ENCODE results near the gene IFI30. TPM values are rescaled to one million over a fixed set of nuclear protein-coding genes. Genes with fewer than 3 reads are reported as not detected.

IFI30 gene
- total and polyA plus RNA-seq, 2 donors (not counting 3 experiments of a cell fraction or from before 2014, with no cell fraction given), result 1.1 to 1.6 TPM

DNA sequence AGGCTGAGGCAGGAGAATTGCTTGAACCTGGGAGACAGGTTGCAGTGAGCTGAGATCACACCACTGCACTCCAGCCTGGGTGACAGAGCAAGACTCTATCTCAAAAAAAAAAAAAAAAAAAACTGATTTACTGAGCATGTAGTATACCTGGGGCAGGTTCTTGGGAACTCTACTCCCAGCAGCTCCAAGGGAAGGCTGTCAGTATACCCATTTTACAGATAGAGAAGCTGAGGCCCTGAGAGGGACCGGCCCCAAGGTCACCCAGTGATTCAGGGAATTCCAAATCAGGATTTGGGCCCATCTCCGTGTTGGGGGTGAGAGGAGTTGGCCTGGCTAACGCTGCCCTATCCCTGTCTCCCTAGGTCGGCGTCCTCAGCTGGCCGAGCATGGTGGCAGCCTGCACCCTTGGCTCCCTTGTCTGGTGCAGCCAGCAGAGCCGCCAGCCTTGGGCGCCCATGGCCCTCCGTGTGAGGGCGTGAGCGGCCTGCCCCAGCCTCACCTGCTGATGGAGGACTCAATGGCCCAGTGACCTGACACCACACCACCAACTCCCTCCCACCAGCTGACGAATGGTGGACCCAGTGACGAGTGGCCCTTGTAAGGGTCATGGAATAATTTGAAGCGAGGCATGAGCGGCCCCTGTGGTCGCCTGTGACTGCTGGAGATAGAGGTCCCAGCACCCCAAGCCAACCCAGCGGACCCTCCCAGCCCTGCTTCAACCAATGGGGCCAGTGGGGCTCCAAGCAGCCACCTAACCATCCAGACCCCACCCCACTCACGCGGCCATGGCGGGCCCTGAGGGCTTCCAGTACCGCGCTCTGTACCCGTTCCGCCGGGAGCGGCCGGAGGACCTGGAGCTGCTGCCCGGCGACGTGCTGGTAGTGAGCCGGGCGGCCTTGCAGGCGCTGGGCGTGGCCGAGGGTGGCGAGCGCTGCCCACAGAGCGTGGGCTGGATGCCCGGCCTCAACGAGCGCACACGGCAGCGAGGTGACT, 18.2 kb upstream of the IFI30 start:
- intact Hi-C loops (cut with micrococcal nuclease), result no loop called here
- no peaks in the 10 kb centered on the region for H3K9me3 ChIP-seq (replicated peaks; ENCODE audit: control insufficient read depth, insufficient read depth, low read length)

More for the DNA sequence above, 18.2 kb upstream of the IFI30 start:
- ChIA-PET POLR2A (interaction anchor here (0.7 kb wide), 1 partner anchor 126 kb away, joined by 5 read pairs; the partner anchor contains the start of gene JUND), CTCF (interaction anchor here (0.8 to 1.7 kb wide), 2 partner anchors 12 to 42 kb away, joined by 4 to 6 read pairs; no protein-coding TSS in a partner anchor)
- no peak overlapping the region for H2AFZ ChIP-seq (ENCODE audit: low read depth, low read length)
- H3K4me3 ChIP-seq (replicated peaks in 1 of 3; ENCODE audit: insufficient read depth in 1 of 3, low read depth in 1 of 3, low read length in 3 of 3), result no peak overlapping the region
- no peak for DNase-seq (ENCODE audit: low read depth, low spot score)
- H3K27me3 ChIP-seq (ENCODE audit: control insufficient read depth in 2 of 2, insufficient read depth in 2 of 2, low read length in 2 of 2), result no peaks in the 10 kb centered on the region
- dilution Hi-C loops (cut with MboI; ENCODE audit: extremely low pct_ligation_motif_present, low sequenced_read_pairs), result no loop called here
- no peak overlapping the region for H3K4me2 ChIP-seq (ENCODE audit: insufficient read depth, low read length)
- no TSS peak for BruUV-seq (replicated peaks)
- no peaks in the 10 kb centered on the region for H3K9me1 ChIP-seq (replicated peaks; ENCODE audit: control insufficient read depth, extremely low read depth, insufficient read depth, low read length)
- TF ChIP-seq FOS (IDR thresholded peaks at IDR 0.05; ENCODE audit: borderline replicate concordance, insufficient read depth, low read length) (no peak), POLR2AphosphoS5 (IDR thresholded peaks at IDR 0.05; ENCODE audit: insufficient read depth, low read depth, low read length) (no peak), GATA2 (IDR thresholded peaks at IDR 0.05; ENCODE audit: insufficient read depth, insufficient read length, low read depth, low read length) (no peak), POLR2A (IDR thresholded peaks at IDR 0.05; ENCODE audit: low read depth, low read length) (no peak), EZH2 (IDR thresholded peaks at IDR 0.05; ENCODE audit: borderline replicate concordance, low read depth, low read length, severe bottlenecking) (no peak), JUN (IDR thresholded peaks at IDR 0.05; ENCODE audit: borderline replicate concordance, insufficient read depth, insufficient read length, low read depth) (no peak), MYC (IDR thresholded peaks at IDR 0.05; ENCODE audit: low read depth, low read length) (no peak)
- TF ChIP-seq, protein P1, sequence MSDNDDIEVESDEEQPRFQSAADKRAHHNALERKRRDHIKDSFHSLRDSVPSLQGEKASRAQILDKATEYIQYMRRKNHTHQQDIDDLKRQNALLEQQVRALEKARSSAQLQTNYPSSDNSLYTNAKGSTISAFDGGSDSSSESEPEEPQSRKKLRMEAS (IDR thresholded peaks at IDR 0.05; ENCODE audit: insufficient read depth, insufficient read length), result no peak
- TF ChIP-seq, protein P2, sequence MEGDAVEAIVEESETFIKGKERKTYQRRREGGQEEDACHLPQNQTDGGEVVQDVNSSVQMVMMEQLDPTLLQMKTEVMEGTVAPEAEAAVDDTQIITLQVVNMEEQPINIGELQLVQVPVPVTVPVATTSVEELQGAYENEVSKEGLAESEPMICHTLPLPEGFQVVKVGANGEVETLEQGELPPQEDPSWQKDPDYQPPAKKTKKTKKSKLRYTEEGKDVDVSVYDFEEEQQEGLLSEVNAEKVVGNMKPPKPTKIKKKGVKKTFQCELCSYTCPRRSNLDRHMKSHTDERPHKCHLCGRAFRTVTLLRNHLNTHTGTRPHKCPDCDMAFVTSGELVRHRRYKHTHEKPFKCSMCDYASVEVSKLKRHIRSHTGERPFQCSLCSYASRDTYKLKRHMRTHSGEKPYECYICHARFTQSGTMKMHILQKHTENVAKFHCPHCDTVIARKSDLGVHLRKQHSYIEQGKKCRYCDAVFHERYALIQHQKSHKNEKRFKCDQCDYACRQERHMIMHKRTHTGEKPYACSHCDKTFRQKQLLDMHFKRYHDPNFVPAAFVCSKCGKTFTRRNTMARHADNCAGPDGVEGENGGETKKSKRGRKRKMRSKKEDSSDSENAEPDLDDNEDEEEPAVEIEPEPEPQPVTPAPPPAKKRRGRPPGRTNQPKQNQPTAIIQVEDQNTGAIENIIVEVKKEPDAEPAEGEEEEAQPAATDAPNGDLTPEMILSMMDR (IDR thresholded peaks at IDR 0.05; ENCODE audit: extremely low read depth in 1 of 2, insufficient read depth in 1 of 2, low read depth in 1 of 2, low read length in 2 of 2), result no peak
- H3K27ac ChIP-seq (ENCODE audit: insufficient read depth, low read depth, low read length), result no peak overlapping the region
- no peak overlapping the region for H3K9ac ChIP-seq (replicated peaks; ENCODE audit: extremely low read depth, insufficient read depth, low read length)
- H3K79me2 ChIP-seq (ENCODE audit: control insufficient read depth, insufficient read depth, low read length), result peaks cover 11% of the 10 kb centered on the region
- no peaks in the 10 kb centered on the region for H4K20me1 ChIP-seq (replicated peaks; ENCODE audit: control insufficient read depth, extremely low read depth, insufficient read depth, low read length)
- H3K4me1 ChIP-seq (ENCODE audit: control insufficient read depth, extremely low read depth, insufficient read depth, low read length), result peaks cover 23% of the 10 kb centered on the region
- no peak for FAIRE-seq
- H3K36me3 ChIP-seq (ENCODE audit: control insufficient read depth in 2 of 2, extremely low read depth in 1 of 2, insufficient read depth in 2 of 2, low read length in 2 of 2), result peaks cover 0 to 7% of the 10 kb centered on the region in 2 experiments

All from endothelial cell of umbilical vein (primary cell).